Muscle layer of duodenum (tissue), 2 donors: ENCODE results near the gene SRSF10.
"Not testable (repeated sequence)": the region's sequence is repeated elsewhere in the genome, so short reads cannot be mapped to it uniquely, and the experiment has no call there.

Experiments used
- H3K27ac ChIP-seq: one replicate; pipeline ENCODE4 v1.7.0; 2013; ENCODE audit warnings: mild to moderate bottlenecking, low read length
- H3K27me3 ChIP-seq: one replicate; pipeline ENCODE4 v1.7.0; 2013; ENCODE audit warnings: low read depth, mild to moderate bottlenecking, control low read depth, low read length
- H3K36me3 ChIP-seq, 2 donors: one replicate each; pipeline ENCODE4 v1.7.0; 2013; ENCODE audit warnings: low read length in 2 of 2, control low read depth in 1 of 2, mild to moderate bottlenecking in 1 of 2; ENCODE audit not compliant: insufficient read depth in 2 of 2, control insufficient read depth in 1 of 2
- H3K4me1 ChIP-seq, 2 donors: one replicate each; pipeline ENCODE4 v1.7.0; 2013; ENCODE audit warnings: low read length in 2 of 2, mild to moderate bottlenecking in 2 of 2, control low read depth in 1 of 2, moderate library complexity in 1 of 2; ENCODE audit not compliant: insufficient read depth in 2 of 2, control insufficient read depth in 1 of 2
- H3K4me3 ChIP-seq, 2 donors: one replicate each; pipeline ENCODE4 v1.7.0; 2013; ENCODE audit warnings: low read length in 2 of 2, low read depth in 1 of 2, mild to moderate bottlenecking in 1 of 2
- H3K9me3 ChIP-seq, 2 donors: one replicate each; pipeline ENCODE4 v1.7.0; 2013; ENCODE audit warnings: low read length in 2 of 2, control low read depth in 1 of 2, mild to moderate bottlenecking in 1 of 2; ENCODE audit not compliant: control insufficient read depth in 1 of 2
- donor health status: healthy.

Gene SRSF10

DNA sequence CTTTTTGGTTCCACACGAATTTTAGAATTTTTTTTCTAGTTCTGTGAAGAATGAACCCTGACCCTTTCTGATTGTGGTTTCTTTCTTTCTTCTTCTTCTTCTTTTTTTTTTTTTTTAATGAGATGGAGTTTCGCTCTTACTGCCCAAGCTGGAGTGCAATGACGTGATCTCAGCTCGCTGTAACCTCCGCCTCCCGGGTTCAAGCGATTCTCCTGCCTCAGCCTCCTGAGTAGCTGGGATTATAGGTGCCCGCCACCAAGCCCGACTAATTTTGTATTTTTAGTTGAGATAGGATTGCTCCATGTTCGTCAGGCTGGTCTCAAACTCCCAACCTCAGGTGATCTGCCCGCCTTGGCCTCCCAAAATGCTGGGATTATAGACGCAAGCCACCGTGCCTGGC, 11.9 kb upstream of the SRSF10 start:
- H3K4me3 ChIP-seq, H3K4me1 ChIP-seq, H3K36me3 ChIP-seq, H3K9me3 ChIP-seq, H3K27me3 ChIP-seq, H3K27ac ChIP-seq: not testable (repeated sequence)

DNA sequence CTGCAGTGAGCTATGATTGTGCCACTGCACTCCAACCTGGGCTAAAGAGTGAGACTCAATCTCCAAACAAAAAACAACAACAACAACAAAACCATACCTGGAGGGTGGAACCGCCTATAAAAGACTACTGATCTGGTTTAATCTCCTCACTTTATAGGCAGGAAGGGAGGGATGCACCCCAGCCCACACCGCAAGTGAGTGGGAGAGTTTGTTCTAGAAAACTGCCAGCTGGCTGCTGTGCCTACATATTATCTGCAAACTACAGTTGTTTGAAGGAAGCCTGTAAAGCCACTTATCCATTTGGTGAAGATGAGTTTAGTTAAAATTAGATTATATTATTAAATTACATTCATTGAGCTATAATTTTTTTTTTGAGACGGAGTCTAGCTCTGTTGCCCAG, 9.1 kb upstream of the SRSF10 start:
- Histone ChIP-seq H3K27ac (no peak overlapping the region), H3K4me1 (no peaks in the 10 kb centered on the region), H3K36me3 (no peaks in the 10 kb centered on the region), H3K27me3 (no peaks in the 10 kb centered on the region), H3K9me3 (no peaks in the 10 kb centered on the region), H3K4me3 (no peak overlapping the region)

DNA sequence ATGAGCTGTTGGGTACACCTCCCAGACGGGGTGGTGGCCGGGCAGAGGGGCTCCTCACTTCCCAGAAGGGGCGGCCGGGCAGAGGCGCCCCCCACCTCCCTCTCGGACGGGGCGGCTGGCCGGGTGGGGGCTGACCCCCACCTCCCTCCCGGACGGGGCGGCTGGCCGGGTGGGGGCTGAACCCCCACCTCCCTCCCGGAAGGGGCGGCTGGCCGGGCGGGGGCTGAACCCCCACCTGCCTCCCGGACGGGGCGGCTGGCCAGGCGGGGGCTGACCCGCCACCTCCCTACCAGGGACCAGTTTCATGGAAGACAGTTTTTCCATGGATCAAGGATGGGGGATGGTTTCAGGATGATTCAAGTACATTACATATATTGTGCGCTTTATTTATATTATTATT, 6.9 kb upstream of the SRSF10 start:
- not testable (repeated sequence) for H3K27ac ChIP-seq, H3K27me3 ChIP-seq, H3K4me3 ChIP-seq, H3K36me3 ChIP-seq, H3K9me3 ChIP-seq, H3K4me1 ChIP-seq

DNA sequence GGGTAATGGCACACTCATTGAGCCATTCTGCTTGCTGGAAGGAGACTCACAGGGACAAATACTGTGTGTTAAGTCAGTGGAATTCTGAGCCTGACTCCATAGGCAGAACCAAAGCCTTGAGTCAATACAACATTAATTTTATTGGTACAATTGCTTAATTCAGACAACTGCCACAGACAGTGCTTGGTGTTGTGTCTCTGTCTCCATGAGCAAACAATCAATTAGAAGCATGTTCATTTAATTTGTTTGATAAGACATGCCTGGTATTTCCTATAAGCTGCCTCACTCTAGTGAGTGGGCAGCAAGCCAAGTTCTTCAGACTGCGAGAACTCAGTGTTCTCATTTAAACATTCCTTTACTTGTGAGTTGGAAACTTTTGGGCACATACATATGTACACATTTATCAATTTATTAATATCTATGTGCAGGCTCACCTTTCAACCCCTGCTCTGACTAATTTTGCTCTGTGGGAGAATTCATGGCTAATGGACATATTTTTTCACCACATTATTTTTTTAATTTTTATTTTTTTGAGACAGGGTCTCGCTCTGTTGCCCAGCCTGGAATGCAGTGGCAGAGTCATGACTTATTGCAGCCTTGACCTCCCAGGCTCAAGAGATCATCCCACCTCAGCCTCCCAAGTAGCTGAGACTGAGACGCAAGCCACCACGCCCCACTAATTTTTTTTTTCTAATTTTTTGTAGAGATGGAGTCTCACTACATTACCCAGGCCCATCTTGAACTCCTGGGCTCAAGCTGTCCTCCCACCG, 4.5 kb upstream of the SRSF10 start:
- no peaks in the 10 kb centered on the region for H3K9me3 ChIP-seq
- no peak overlapping the region for H3K4me3 ChIP-seq
- no peaks in the 10 kb centered on the region for H3K27me3 ChIP-seq
- H3K36me3 ChIP-seq = peaks cover 0 to 4% of the 10 kb centered on the region in 2 donors
- H3K4me1 ChIP-seq = peaks cover 3 to 5% of the 10 kb centered on the region in 2 donors
- H3K27ac ChIP-seq = peak overlapping the region; percentile 49

DNA sequence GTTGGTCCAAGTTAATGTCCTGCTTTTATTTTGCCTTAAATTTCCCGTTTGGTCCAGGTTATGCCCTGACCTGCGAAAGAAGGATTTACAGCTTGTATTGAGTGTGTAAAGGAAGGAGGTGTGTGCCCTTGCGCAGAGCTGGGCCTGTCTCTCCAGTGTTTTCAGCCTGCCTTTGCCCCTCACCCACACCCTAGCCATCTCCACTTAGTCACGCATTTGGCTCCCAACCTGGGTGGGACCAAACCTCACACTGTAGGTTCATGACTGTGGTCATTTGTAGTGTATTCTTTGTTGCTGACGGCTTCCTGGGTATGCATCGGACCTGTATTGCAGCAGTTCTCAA, 572 bp upstream of the SRSF10 start:
- Histone ChIP-seq H3K27ac (peak overlapping the region; percentile 85), H3K36me3 (peaks cover 0 to 4% of the 10 kb centered on the region in 2 donors), H3K27me3 (no peaks in the 10 kb centered on the region), H3K4me3 (peak overlapping the region; percentile 92 to 98), H3K9me3 (no peaks in the 10 kb centered on the region), H3K4me1 (peaks cover 8 to 34% of the 10 kb centered on the region in 2 donors)

DNA sequence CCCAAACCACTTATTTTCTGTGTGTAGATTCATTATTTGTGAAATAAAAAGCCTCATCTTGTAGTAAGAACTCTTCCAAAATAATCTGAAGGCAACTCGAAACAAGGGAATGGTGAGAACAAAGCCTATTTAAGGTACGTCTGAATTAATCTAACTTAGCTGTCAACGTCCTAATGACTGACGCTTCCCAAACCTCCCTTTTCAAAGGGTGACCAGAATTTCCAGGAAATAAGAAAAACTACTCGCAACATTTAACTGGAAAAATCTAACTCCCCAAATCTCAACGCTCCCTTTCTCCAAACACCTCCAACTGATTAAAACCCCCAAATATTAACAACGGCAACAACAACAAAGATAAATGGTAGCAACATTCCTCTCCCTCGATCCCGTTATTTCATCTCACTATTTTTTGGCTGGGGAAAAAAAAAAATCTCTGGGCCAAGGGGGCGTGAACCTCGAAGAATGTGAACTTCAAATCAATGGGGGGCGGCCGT, 693 bp downstream of the SRSF10 start:
- no peaks in the 10 kb centered on the region for H3K27me3 ChIP-seq
- H3K36me3 ChIP-seq = peaks cover 0 to 4% of the 10 kb centered on the region in 2 donors
- peaks cover 8 to 37% of the 10 kb centered on the region in 2 donors for H3K4me1 ChIP-seq
- peak overlapping the region; percentile 92 to 98 for H3K4me3 ChIP-seq
- H3K9me3 ChIP-seq = no peaks in the 10 kb centered on the region
- H3K27ac ChIP-seq = peak overlapping the region; percentile 85

DNA sequence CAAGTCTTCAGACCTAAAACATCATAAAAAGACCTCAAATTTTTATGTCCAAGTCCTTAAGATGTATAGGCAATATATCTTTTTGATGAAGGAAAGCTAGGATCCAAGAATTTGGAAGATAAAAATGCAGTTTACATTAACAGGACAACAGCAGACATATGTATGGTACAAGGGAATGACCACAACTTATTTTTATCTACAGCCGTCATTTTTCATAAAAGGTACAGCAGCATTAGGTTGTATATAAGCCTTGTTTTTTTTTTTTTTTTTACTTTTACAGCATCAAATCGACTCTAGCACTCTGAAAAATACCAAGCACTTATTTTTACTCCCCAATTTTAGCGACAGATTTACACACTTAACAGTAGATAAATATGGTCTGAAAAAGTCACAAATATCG, 1.3 kb downstream of the SRSF10 start:
- Histone ChIP-seq H3K27ac (peak overlapping the region; percentile 85), H3K9me3 (no peaks in the 10 kb centered on the region), H3K27me3 (no peaks in the 10 kb centered on the region), H3K36me3 (peaks cover 0 to 4% of the 10 kb centered on the region in 2 donors), H3K4me1 (peaks cover 8 to 40% of the 10 kb centered on the region in 2 donors), H3K4me3 (peak overlapping the region; percentile 92 to 98)

DNA sequence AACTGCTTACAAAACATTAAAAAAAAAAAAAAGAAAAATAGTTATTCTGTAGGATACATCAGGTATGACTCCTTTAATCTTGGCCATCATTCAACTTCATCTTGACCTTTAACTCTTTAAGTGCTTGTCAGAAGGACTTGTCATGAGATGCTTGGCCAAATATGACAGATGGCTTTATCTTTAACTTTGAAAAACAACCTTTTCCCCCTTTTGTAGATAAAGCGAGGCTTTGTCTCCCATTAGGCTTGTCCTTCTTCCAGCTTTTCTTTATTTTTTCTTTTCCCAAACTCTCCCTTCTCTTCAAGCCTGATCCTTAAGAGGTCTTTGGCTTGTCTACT, 2.3 kb downstream of the SRSF10 start:
- Histone ChIP-seq H3K27me3 (no peaks in the 10 kb centered on the region), H3K27ac (peak overlapping the region; percentile 85), H3K4me3 (peak overlapping the region; percentile 92 to 98), H3K9me3 (no peaks in the 10 kb centered on the region), H3K4me1 (peaks cover 8 to 42% of the 10 kb centered on the region in 2 donors), H3K36me3 (peaks cover 5 to 10% of the 10 kb centered on the region in 2 donors)

DNA sequence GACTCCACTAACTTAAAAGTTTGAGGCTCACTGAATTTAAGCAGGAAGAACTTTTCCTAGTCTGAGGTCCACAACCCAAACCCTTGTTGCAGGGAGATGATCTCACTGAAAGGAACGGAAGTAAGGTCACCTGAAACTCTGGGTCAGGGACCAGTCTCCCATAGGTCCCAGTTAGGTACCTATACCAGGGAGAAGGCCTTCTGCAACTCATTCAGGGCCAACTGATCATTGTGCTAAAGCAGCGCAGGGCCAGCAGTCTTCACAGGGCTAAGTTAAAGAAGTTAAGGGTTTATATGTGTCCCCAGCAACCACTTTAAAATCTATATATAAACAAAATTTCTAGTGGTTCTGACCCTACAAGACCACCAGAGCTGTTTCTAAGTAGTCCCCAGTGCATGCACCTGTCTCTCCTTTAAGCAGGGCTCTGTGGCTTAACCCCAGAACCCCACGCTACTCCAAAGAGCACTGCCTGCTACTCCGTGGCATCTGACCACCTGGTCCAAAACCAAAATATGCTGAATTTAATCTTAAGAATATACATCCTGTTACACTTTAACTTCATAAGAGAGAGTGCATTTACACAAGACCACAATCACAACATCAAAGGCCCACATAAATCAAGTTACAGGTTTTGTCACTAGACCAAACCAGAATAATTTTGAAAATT, 2.8 kb downstream of the SRSF10 start:
- Histone ChIP-seq H3K36me3 (peaks cover 6 to 12% of the 10 kb centered on the region in 2 donors), H3K4me1 (peaks cover 8 to 42% of the 10 kb centered on the region in 2 donors), H3K27me3 (no peaks in the 10 kb centered on the region), H3K27ac (peak overlapping the region; percentile 11), H3K4me3 (peak overlapping the region; percentile 13 to 92), H3K9me3 (no peaks in the 10 kb centered on the region)

DNA sequence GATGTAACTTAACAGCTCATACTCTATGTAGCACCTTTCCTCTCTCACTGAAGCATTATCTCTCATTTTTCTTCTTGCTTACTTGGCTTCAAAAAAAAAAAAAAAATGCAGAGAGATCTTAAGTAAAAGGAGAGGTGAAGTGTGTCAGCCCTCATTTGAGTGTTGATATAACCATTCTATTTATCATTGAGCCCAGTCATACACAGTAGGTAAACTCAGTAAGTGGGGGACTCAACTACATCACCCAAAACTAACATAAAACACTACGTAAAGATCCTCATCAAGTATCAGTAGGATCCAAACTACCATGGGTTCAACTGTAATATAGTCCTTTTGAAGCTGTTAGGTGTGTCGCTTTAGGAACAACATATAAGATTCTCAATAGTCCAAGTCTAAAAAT, 12.3 kb downstream of the SRSF10 start:
- H3K27me3 ChIP-seq = no peaks in the 10 kb centered on the region
- no peaks in the 10 kb centered on the region for H3K9me3 ChIP-seq
- H3K4me1 ChIP-seq = peaks cover 15 to 19% of the 10 kb centered on the region in 2 donors
- H3K36me3 ChIP-seq = peaks cover 26 to 30% of the 10 kb centered on the region in 2 donors
- no peak overlapping the region for H3K4me3 ChIP-seq
- H3K27ac ChIP-seq = no peak overlapping the region

DNA sequence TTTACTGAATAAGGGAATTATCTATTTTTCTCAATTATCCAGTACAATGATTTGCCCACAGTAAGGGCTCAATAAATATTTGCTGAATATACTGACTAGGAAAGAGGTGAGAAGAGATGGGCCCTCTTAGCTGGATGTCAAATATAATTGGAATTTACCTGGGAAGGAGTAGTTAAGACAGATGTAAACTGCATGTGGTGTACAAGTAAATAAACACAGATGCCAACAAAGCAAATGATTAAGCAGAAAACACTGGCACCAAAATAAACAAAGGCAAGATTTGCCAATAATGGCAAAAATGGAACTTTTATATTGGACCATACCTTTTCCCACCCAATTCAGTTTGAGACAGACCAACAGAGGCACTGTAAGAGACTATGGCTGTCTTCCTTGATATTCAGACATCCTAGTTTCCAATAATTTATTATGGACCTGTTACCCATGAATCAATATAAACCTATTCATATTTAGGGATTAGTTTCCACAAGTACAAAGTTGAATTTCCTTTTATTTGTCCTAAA, 13.1 kb downstream of the SRSF10 start:
- peaks cover 15 to 21% of the 10 kb centered on the region in 2 donors for H3K4me1 ChIP-seq
- peaks cover 25 to 27% of the 10 kb centered on the region in 2 donors for H3K36me3 ChIP-seq
- H3K9me3 ChIP-seq = no peaks in the 10 kb centered on the region
- H3K27me3 ChIP-seq = no peaks in the 10 kb centered on the region
- no peak overlapping the region for H3K27ac ChIP-seq
- H3K4me3 ChIP-seq = no peak overlapping the region
